DMS53 treated with DMSO at 0.1 percent for 48 hours (cell line): ENCODE measurements around the gene RAB31.

ENCODE experiments used
- DNase-seq: peaks from one replicate; lab custom pipeline; 2025; ENCODE audit not compliant: unreplicated experiment; lab: John Stamatoyannopoulos, UW

RAB31 gene

DNA sequence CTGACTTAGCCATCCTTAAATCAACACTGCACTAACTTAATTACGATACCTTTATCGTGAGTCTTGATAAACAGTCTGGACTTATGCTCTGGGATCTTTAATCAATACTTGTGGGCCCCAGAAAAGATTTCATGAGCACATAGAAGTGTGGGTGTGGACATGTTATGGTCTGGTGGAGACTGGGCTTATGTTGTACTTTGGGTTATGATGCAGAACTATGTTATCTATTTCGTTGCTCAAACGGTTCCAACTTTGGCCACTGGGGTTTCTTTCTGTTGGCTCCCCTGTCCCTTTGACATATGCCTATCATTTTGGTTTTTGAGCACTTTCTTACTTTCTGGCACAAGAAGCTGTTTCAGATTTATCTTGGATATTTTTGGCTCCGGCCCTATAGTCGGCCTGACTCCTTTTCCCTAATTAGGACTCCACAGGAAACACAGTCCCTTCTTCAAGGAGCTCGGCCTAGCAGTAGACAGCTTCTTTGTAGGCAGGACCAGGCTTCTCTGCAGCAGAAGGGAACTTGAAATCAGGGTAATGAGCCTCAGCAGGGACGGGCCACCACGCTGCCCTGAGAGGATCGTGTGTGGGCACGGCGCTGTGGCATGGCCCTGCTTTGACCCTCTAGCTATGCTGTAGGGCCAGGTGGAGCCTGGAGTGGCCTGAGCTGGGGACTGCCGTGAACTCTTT is 123.1 kb downstream of the RAB31 start:
- no peak for DNase-seq

DNA sequence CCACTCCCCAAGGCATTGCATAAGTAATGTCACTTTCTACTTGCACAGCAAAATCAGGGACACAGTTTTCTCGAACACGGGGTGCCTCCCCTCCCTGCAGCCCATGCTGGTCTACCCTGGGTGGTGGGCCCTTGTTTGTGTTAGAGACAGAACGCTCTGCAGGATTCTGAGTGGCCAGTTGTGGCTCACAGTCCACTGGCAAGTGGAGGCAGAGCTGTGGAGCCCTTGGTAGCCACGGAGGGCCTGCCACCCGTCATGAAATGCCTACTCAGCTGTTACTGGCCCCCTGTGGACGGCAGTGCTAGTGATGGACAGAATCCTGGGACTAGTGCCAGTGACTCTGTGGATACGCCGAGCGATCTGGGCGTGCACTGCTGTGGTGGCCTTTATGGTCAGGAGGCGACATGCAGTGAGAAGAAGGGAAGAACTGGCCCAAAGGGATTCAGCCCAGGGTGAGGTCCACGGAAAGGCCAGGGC is 123.7 kb downstream of the RAB31 start:
- DNase-seq: no peak

DNA sequence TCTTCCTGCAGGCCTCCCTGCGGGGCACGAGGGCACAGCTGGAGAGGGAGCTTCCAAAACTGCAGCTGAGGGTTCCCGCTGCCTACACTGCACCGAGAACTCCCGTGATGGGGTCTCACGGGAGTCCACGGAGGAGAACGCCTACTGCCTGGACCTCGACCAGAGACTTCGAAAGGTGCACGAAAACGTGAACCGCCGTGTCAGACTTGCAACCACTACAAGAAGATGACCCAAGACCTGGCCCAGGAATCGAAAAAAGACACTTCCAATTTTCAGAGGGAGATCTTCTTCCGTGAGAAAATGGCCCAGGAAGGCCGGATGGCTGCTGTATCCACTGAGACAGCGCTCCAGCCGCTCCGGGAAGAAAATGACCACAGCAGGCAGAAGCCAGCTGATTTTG is 124.8 kb downstream of the RAB31 start:
- no peak for DNase-seq

DNA sequence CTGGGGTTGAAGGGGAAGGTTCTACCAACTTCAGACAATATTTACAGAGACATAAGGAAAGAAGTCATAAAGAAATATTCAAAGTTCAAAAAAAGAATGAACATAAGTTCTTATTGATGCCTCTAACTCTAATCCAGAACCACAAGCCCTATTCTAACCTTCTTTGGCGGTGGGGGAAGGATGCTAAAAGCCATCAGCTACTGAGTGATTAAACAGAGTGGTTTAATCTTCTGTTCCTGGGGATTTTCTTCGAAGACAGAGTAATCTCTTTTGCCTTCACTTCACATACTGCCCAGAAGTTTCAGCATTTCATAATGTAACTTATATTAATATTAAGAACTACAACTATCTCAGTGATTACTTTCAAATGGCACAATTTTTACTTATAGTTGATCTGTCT is 126.5 kb downstream of the RAB31 start:
- DNase-seq: no peak

DNA sequence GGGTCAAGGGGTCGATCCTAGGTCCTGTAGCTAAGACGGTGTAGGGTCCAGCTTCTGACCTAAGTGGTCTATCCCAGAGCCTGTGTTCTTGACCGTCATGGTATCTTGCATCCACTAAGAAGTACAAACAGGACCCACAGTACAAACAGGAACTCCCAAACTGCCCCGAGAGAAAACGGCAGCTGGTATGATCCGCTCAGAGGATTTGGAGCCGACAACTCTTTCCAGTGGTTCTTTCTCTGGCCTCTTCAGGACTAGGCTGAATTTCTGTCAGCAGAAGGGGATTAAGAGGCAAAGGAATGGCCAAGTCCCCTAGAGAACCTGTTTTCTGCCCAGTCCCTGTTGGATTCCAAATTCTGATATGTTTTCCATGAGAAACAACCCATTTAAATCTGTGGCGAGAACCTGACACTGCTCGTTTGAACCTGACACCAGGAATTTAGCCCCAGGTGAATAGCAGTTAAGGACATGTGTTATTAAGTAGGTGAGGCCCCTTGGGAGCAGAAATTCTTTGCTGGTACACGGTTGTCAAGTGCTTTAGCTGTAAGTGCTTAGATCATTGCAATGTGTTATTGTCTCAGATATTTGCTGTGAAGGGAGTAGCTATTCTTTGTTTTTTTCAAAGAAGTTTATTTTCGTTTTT is 127.1 kb downstream of the RAB31 start:
- DNase-seq: peak; percentile 16

DNA sequence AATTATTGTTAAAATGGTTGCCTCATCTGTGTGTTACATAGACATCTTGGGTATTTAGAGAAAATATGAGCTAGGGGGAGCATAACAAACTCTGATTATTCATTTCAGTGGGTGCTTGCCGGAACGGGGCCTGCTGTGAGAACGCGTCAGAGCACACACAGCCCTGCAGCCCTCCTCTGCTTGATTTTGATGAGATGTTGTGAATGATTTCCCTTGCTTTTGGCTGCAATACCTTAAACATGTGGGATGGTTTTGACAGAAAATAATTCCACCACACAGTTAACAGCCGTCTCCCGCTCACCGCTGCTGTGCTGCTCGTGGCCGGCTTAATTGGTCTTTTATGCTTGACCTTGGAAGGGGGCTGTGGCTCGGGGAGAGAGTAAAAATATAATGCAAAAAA is 127.7 kb downstream of the RAB31 start:
- no peak for DNase-seq

DNA sequence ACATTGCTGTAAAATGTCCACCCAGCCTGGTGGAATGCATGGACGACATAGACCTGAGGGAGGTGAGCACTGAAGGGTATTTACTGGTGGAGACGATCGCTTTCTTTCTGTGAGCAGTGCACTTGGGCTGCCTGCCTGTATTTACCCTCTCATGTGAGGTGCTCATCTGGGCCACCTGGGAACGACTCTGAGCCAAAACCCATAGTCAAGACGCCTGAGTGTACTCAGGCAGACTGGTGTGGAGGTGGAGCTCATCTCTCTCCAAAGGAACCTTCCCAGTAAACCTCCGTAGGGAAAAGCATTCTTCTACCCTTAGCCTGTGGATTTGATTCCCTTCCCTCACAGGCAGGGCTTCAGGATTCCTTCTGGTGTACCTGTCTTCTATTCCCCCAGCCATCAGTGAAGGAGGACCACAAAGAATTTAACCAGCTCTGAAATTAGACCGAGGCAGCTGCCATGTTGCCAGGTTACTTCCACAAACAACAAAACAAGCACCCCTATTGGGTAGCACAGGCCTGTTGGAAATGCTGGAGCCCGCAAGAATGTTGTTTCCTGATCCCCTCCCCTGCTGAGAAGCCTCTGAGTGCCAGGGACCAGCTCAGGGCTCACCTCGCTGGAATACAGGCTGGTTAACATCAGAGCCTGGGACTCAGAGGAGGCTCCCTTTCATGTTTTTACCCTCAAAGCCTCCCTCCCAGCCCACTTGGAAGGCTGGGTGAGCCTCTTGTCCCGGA is 130.2 kb downstream of the RAB31 start:
- DNase-seq: no peak

DNA sequence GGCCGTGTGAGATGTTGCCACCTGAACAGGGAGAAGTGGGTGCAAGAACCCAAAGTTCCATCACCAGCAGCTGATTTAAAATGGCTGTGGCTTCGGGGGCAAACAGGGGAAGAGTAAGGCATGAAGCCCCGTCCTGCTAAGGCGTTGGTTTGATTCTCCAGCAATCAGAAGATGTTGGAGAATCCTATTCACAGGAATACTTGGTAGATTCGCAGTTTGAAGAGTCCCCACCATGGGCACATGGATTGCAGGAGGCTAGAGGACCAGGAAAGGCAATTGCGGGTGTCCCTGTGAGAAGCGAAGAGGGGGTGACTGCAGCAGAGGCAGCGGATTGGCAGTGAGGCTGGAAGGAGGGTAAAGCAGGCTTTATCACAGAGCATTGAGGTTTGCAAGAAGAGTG is 131.1 kb downstream of the RAB31 start:
- no peak for DNase-seq

DNA sequence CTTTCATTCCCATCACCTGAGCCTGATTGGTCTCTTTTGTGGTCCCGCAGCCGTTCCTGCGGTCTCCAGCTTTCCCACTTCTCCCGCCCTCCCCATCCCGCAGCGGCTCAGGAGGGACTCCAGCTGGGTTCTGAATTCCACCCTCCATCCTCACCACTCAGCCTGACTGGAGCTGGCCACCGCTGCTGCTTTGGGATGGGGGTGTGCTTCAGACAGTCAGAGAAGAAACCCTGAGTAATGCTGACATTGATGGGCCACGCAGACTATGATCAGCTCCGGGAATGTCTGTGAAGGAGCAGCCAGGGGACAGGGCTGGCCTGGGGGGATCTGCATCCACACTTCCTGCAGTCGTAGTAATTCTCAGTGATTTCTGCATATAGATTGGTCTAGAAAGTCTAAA is 131.8 kb downstream of the RAB31 start:
- no peak for DNase-seq

DNA sequence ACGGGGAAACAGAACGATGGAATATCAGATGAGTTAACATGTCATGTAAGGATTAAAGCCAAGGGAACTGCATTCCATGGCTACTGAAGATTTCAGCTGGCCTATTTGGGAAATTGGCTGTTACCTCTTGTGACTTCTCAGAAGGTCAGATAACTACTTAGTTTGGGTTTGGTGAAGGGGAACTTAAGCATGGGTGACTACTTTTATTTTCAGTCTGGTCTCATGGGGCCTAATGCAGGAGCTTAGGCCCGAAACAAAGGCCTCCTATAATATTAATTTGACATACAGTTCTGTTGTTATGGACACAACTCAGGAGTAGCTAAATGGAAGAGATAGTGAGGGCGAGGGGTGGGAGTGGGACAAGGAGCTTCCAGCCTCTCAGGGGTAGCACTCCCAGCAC is 133.7 kb downstream of the RAB31 start:
- no peak for DNase-seq

DNA sequence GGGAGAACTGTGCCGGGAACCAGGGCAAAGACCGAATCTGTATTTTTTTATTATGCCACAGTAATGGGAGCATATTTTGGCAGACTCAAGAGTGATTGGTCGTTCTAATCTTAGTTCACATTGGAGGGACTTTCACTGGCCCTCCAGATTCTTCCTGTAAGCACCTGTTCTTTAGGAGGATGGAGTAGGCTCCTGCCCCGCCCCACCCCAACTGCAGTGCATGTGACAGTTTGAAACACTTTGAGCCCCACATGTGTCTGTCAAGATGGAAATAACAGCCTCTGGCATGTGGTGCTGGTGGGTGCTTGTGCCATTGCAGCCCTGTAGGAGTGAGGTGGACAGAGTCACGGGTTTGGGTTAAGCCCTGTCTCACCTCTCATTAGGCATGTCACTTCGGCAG is 134.3 kb downstream of the RAB31 start:
- no peak for DNase-seq

DNA sequence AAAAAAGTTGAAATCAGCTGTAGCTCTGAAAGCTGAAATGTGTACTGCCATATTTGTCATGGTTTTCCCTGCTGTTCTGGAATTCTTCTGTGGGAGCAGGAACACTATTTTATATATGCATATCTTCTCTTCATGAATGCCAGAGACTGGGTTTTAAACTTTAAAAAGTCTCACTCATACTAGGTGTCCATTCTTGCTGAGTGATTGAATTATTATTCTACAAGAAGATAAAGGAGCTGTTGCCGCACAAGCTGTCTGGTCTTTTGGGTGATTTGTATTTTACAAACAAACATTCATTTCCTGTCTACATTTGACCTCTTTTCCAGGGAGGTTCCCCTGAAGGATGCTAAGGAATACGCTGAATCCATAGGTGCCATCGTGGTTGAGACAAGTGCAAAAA is 137.2 kb downstream of the RAB31 start:
- no peak for DNase-seq

DNA sequence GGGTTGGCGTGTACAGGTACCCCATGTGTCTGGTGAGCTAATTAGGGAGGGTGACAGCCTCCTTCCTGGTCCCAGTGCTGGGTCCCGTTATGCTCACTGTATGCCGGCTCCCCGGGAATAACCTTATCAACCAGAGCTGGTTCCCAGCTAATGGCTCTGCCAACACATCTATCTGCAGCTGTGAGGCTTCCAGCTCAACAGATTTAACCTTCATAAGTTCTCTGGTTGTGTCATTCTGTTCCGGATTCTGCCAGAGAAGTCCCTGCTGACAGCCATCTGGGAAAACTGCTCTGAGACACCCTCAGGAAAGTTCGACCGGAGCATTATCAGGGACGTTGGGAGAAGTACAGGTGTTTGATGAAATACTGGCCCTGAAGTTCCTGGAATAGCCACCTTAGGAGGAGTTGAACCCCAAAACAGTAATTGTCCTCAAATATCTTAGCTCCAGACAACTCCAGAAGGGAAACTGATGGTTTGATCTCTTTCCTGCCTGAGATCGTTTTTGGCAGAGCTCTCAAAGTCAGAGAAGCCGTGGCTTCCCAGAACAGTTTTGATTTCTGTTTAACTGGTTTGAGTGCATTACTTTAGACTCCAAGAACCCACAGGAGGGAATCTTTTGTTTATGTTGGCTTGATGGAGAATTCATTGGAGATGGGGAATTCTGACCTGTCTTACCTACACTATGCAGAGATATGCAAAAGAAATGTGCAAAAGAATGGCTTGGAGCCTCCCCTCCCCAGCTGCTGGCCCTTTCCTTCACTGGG is 138.2 kb downstream of the RAB31 start:
- no peak for DNase-seq

DNA sequence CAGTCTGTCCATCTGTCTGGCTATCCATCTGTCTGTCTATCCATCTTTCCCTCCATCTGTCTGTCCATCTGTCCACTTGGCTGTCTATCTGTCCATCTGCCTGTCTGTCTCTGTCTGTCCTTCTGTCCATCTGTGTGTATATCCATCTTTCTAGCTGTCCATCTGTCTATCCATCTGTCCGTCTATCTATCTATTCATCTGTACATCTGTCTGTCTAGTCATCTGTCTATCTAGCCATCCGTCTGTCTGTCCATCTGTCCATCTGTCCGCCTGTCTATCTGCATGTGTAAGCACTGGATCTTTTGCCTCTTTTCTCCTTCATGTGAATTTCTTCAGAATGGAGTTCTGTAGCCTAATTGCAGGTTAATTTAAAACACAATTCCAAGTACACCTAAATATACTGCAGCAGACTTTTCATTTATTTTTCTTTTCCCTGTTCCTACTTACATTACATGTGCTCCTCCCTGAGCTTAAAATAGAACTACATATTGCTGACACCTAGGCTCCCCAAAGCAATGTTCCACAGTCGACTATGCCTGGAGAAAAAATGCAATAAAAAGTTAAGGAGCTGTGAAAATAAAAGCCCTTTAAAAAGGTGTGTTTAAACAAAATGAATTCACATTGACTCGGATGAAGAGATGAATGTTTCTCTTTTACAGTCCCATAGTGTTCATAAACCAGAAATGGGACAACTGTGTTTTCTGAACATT is 140.2 kb downstream of the RAB31 start:
- no peak for DNase-seq

DNA sequence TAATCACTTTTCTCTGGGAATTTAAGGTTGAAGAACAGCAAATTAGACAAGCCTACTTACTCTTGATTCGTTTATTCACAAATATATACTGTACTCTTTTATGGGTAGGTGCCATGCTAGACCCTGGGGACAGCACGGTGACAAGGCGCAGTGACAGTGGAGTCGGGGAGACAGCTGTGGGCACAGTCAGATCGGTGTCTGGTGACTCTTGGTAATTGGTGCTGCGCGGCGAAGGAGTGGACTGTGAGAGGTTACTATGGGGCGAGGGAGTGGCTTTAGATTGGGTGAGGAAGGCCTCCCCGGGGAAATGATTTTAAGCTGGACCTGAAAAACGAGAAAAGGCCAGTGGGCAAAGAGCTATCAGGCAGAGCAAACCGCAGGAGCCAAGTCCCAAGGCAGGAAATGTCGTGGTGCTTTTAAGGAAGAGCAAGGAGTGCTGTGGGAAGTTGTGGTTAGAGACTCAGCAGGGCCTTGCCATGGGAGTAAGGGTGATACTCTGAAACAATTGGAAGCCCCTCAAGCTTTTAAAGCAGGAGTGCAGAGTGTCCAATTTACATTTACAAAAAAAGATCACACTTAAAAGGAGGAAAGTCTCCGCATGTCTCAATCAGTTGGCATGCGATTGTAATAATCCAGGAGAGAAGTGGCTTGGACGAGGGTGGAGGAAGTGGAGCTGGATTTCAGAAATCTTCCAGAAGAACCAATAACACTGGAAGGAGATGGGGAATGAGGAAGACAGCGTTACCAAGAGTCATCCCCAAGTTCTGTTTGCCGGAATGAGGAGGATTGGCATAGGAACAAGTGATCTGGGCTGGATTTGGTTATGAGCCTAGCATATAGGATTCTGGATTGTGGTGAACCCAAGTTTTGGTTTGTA is 141.5 kb downstream of the RAB31 start:
- DNase-seq: no peak

DNA sequence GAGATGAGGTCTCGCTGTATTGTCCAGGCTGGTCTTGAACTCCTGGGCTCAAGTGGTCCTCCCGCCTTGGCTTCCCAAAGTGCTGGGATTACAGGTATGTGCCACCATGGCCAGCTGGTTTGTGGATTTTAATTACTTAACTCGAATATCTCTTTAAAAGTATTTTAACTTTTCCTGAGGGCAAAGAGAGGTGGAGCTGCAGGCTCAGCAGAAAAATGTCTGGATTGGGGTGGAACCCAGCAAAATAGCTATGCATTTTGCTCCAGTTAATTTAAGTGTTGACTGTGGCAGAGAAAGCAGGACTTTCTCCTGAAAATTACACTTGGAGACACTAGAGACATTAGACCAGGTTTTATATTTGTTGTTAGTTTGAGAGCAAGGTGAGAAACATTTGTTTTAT is 142.2 kb downstream of the RAB31 start:
- DNase-seq: no peak

DNA sequence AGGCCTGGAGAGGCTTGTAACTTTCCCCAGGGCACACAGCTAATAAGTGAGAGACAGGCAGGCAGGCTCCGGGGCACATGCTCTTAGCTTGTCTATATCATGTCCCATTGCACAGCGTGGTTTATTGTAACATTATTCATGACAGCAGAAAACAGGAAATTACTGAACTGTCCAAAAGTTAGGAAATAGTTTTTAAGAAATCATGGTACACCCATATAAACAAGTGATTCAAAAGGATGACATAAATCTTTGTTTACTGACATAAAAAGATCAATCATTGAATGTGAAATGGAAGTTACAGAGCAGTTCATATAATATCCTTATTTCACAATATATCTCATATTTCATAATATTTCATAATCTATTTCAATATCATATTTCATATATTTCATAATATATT is 143.4 kb downstream of the RAB31 start:
- DNase-seq: no peak

DNA sequence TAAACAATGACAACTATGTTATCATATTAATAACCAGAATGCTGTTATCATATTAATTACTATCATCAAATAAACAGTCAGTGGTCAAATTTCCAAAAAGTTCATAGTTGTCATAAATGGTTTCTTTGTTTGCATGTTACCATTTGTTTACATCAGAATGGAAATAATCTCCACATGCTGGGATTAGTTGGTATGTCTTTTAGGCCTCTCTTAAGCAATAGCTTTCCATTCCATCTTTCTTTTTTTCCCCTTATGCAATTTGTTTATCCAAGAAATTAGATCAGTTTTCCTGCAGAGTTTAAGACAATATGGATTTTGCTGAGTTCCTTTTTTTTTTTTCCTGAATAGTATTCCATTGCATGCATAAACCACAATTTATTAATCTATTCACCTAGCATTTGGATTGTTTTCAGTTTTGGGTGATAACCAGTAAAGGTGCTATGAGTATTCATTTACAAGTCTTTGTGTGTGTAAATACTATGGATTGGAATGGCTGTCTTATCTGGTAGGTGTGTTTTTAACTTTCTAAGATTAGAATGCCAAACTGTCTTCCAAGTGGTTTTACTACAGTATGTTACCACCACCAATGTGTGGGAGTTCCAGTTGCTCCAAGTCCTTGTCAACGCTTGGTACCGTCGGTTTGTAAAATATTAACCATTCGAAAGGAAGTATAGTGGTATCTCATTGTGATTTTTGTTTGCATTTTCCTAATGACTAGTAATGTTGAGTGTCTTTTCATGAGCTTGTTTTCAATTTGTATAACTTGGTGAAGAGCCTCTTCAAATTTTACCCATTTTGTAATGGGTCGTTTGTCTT is 144.4 kb downstream of the RAB31 start:
- DNase-seq: peak; percentile 69
